Fibroblast of skin of scalp (primary cell): ENCODE measurements around the gene ABCA8.

Experiments used
- DNase-seq: peaks from one replicate; pipeline ENCODE4 v3.0.0-alpha.2; 2013

The ABCA8 gene

DNA sequence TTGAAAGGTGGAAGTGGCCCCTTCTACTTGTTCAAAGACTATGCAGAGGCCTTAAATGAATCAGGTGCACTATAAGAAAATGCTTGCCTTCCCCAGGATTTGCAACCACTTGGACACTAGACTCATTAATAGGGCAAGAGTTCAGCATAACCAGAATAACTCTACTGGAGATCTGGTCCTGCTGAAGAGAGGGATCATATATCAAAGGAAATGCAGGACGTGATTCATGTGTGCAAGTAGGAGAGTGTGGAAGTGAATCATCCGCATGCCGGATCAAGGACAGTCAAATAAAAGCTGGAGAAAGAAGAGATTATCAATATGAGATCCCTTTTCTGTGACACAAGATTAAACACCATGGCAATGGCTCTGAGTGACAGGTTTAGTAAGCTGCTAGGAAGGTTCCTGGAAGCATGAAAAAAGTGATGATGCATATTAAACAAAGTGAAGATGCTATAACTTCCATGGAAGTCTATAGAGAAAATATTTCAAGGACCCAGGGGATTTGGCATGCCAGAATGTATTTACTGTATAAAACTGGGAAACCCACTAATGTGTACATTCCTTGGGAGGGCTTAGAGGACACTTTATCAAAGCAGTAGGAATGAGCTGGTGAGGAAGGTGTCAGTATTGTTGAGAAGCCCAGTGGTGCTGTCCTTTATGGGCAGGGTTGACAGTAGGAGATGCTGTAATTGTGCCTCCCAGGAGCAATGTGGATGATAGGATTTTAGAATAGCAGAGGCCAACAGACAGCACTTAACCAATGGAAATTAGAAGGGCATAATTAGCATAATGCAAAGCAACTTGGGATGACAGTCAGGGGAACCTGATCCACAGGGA is 133.1 kb downstream of the ABCA8 start:
- peak; percentile 73 for DNase-seq

GRCh38 chr17:68820825-68821481 is 134.2 kb downstream of the ABCA8 start:
- no peak for DNase-seq

- DNase-seq = no peak
Measured at GRCh38 chr17:68820476-68820824, 134.7 kb downstream of the ABCA8 start.

DNA sequence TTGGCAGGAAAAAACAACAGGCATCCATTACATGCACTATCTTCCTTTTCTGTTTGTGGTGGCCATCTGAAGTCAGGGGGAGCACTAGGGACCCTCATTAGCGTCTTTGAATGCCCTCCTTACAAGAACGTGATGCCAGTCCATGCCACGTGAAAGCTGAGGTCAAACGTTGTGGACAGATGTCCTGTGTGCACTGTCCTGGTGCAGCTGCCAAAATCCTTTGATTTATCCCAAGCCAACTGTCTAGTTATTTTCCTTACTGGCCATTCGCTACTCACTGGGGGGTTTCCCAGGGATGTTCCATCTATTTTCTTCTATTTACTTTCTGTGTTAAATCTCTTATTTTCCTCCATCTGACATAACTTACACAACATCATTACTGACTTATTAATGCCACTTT is 135.7 kb downstream of the ABCA8 start:
- no peak for DNase-seq
